Body of pancreas (tissue), 4 donors: Measurements from ENCODE around the gene LRRC27. TPM values are rescaled to one million over a fixed set of nuclear protein-coding genes. Genes with fewer than 3 reads are reported as not detected.

ENCODE experiments used
- ATAC-seq: fragments of 150-250 bp; one replicate; pipeline ENCODE4 v1.9.1; 2016
- DNase-seq, 4 donors: peaks; one replicate each; pipeline ENCODE4 v3.0.0-alpha.2; 2019
- H3K27ac ChIP-seq, 4 donors: fragments of 200-600 bp; sonication (generic); 1 replicate in 3 of 4; 2 replicates in 1 of 4; pipeline versions ENCODE4 v1.5.1 to v1.6.1; 2016 to 2019; ENCODE audit warnings: mild to moderate bottlenecking in 1 of 4, mixed read lengths in 1 of 4, moderate library complexity in 1 of 4
- H3K27me3 ChIP-seq, 2 donors: fragments of 200-600 bp; sonication (generic); one replicate each; pipeline ENCODE4 v1.6.0; 2016; ENCODE audit warnings: mild to moderate bottlenecking in 1 of 2
- H3K36me3 ChIP-seq, 2 donors: fragments of 200-600 bp; sonication (generic); replicated peaks in 1 of 2; 2 replicates each; pipeline ENCODE4 v1.5.1; 2016; ENCODE audit warnings: low read depth in 2 of 2; ENCODE audit not compliant: insufficient read depth in 1 of 2
- H3K4me1 ChIP-seq: fragments of 200-600 bp; sonication (generic); one replicate; pipeline ENCODE4 v1.6.0; 2016
- H3K4me3 ChIP-seq, 2 donors: fragments of 200-600 bp; sonication (generic); 1 replicate in 1 of 2; 2 replicates in 1 of 2; pipeline ENCODE4 v1.5.1; 2016 to 2019
- H3K9me3 ChIP-seq, 3 donors: fragments of 200-600 bp; sonication (generic); 1 replicate in 2 of 3; 2 replicates in 1 of 3; pipeline ENCODE4 v1.5.1; 2016
- CTCF ChIP-seq, 7 experiments: fragments of 450-650 bp in 4 of 7; fragments of 200-600 bp in 3 of 7; sonication (generic) in 3 of 7; IDR thresholded peaks; one replicate each; pipeline ENCODE4 v1.5.1; 2016 to 2019; ENCODE audit warnings: antibody characterized with exemption in 7 of 7
- POLR2A ChIP-seq, 3 donors: fragments of 450-650 bp; IDR thresholded peaks; one replicate each; pipeline ENCODE4 v1.6.1; 2016; ENCODE audit warnings: antibody characterized with exemption in 3 of 3, mild to moderate bottlenecking in 2 of 3
- WGBS, 2 donors: methylation state at CpG; one replicate each; pipeline ENCODE4 v1.1.5; 2017; 5-methylcytosine and 5-hydroxymethylcytosine counted together
- intact Hi-C: fragments of 100-400 bp; cut with DNase I; formaldehyde crosslinking; loops from one replicate; pipeline ENCODE4 v1.15.1; 2023
- total RNA-seq, 2 donors: library from RNA; depleted of rRNA; stranded (reverse); fragments of >200 nt; gene quantifications; one replicate each; pipeline ENCODE4 v1.1.0, GENCODE V29; 2016

The LRRC27 gene
- total RNA-seq, 2 donors from 2014 or later = 6.5 to 24.7 TPM

- 89 to 93% methylated on average over 4 to 6 of the region's 6 CpGs for WGBS, 2 donors
- no peaks in the 10 kb centered on the region for H3K9me3 ChIP-seq
- TF ChIP-seq CTCF (IDR thresholded peaks at IDR 0.05) = no peak
- no peak overlapping the region for H3K27ac ChIP-seq
- no peaks in the 10 kb centered on the region for H3K4me1 ChIP-seq
- H3K4me3 ChIP-seq = no peak overlapping the region
- intact Hi-C loops = no loop called here
- ATAC-seq (no peak), DNase-seq (peak in 1 of 4 donors; percentile 1)
- H3K36me3 ChIP-seq = no peaks in the 10 kb centered on the region
- H3K27me3 ChIP-seq = no peaks in the 10 kb centered on the region
Observed at GRCh38 chr10:132290631-132291030, 41.4 kb upstream of the LRRC27 start.

DNA sequence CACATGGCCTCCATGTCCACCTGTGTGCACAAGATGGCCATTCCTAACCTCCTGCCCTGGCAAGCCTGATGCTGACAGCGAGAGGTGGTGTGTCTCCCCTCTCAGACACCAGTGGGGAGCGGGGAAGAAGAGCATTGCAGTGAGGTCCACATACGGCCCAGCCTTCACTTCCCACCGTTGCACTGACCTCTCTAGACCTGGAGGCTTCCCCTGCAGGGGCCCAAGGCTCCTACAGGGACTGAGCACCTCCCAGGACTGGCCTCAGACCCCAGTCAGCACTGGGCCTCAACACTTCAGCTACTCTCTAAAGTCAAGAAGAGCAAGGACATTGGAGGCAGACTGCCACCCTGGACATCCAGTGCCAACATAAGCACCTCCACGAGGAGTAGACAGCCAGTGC lies 40.2 kb upstream of the LRRC27 start:
- Histone ChIP-seq H3K4me1 (no peaks in the 10 kb centered on the region), H3K4me3 (no peak overlapping the region), H3K36me3 (no peaks in the 10 kb centered on the region), H3K27me3 (no peaks in the 10 kb centered on the region), H3K9me3 (no peaks in the 10 kb centered on the region), H3K27ac (no peak overlapping the region)
- WGBS, 2 donors = 65 to 88% methylated on average over 4 to 5 of the region's 5 CpGs
- TF ChIP-seq CTCF (IDR thresholded peaks at IDR 0.05) (no peak), POLR2A (IDR thresholded peaks at IDR 0.05) (no peak)
- intact Hi-C loops = no loop called here
- ATAC-seq (no peak), DNase-seq (no peak)

- WGBS, 2 donors = 75 to 86% methylated on average over 22 to 30 of the region's 30 CpGs
- peak in 1 of 4 donors; percentile 2 for DNase-seq
- Histone ChIP-seq H3K4me1 (no peaks in the 10 kb centered on the region), H3K36me3 (no peaks in the 10 kb centered on the region), H3K9me3 (no peaks in the 10 kb centered on the region), H3K27me3 (no peaks in the 10 kb centered on the region), H3K4me3 (no peak overlapping the region), H3K27ac (no peak overlapping the region)
- intact Hi-C loops = no loop called here
- TF ChIP-seq CTCF (IDR thresholded peaks at IDR 0.05) (no peak), POLR2A (IDR thresholded peaks at IDR 0.05) (no peak)
- ATAC-seq = no peak
Observed at GRCh38 chr10:132292287-132293200, 39.4 kb upstream of the LRRC27 start.

DNA sequence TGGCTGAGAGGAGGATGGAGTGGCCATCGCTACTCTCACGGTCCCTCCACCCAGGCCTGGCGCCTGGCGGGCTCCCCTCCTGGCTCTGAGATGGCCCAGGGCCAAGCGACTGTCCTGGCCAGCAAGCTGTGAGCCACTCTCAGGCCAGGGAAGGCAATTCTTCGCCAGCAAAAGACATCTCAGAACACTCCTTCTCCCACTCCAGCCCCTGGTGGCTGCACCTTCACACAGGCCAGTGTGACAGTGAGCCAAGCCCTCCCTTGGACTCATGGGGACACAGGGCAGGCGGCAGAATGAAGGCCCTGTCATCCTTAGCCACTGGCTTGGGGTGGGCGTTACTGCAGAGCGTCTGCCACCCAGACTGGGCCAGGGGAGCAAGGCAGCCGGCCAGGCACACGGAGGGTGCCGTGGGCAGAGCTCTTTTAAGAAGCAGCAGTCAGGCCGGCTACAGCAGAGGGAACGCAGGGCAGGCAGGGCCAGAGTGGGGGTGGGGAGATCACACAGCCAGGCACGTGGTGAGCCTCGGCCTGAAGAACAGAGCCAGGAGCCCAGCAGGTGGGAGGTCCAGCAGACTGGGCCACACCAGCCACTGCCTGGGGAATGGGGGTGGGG lies 38.7 kb upstream of the LRRC27 start:
- Histone ChIP-seq H3K4me3 (no peak overlapping the region), H3K9me3 (no peaks in the 10 kb centered on the region), H3K27ac (no peak overlapping the region), H3K36me3 (no peaks in the 10 kb centered on the region), H3K4me1 (no peaks in the 10 kb centered on the region), H3K27me3 (no peaks in the 10 kb centered on the region)
- no peak for DNase-seq
- no peak for ATAC-seq
- 56 to 66% methylated on average over 15 of the region's 16 CpGs for WGBS, 2 donors
- intact Hi-C loops = no loop called here
- no peak for TF ChIP-seq POLR2A (IDR thresholded peaks at IDR 0.05)
- no peak for TF ChIP-seq CTCF (IDR thresholded peaks at IDR 0.05)
